ENCODE results near the gene CCDC184.
"Not testable (repeated sequence)": the region's sequence is repeated elsewhere in the genome, so short reads cannot be mapped to it uniquely, and the experiment has no call there.

The CCDC184 gene

DNA sequence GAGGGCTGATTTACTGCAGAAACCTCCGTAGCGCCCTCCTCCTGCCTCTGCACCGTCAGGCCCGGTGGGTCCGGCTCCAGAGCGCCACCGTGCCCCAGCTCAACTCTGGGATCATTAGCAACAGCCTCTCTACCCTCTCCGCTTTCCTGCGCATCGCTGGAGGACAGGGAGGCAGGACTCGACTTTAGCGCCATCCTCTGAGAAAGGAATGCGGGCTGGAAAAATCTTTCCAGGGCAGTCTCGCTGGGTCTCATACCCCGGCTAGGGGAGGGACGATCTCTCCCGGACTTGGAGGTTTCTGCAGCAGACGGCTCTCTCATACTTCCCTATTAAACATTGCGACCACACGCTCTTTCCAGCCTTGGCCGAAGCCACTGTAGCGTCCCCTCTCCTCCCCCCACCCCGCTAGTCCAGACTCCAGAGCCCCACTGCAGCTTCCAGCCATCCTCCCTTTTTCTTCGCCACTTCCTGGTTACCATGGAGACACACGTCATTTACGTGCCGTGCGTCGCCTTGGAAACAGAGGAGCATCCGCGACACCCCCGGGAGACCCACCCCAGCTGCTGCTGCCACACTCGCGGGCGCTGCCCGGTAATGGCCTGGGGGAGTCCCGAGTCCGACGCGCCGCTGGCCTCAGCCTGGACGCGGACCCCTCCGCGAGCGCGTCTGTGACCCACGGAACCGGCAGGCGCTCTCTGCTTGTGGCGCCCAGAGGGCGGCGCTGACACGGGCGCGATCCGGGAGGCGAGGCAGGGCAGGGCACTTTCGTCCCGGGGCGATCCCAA is at the start of gene CCDC184:
Gene CCDC184, plus strand, starts transcription at position 554 of the 785 bp plus-strand sequence. CDS start 479 bp downstream, outside the sequence.
- peak; percentile 82 for DNase-seq

DNA sequence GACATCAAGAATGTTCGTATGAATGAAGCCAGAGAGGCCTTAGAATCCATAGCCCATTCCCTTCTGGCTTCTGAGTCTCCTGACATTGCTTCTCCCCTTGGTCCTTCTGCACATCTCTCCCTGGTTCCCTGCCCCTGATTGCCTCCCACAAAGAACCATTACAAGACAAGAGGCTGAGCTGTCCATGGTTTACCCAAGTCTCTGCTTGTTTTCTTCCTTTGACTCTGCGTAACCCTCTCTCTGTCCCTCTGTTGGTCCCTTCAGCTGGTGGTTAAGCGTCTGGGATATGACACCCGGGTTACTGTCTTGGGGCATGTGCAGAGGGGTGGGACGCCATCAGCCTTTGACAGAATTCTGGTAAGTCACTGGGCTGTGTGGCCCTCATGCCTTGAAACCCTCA is 48.4 kb upstream of the CCDC184 start:
- no peak for DNase-seq

DNA sequence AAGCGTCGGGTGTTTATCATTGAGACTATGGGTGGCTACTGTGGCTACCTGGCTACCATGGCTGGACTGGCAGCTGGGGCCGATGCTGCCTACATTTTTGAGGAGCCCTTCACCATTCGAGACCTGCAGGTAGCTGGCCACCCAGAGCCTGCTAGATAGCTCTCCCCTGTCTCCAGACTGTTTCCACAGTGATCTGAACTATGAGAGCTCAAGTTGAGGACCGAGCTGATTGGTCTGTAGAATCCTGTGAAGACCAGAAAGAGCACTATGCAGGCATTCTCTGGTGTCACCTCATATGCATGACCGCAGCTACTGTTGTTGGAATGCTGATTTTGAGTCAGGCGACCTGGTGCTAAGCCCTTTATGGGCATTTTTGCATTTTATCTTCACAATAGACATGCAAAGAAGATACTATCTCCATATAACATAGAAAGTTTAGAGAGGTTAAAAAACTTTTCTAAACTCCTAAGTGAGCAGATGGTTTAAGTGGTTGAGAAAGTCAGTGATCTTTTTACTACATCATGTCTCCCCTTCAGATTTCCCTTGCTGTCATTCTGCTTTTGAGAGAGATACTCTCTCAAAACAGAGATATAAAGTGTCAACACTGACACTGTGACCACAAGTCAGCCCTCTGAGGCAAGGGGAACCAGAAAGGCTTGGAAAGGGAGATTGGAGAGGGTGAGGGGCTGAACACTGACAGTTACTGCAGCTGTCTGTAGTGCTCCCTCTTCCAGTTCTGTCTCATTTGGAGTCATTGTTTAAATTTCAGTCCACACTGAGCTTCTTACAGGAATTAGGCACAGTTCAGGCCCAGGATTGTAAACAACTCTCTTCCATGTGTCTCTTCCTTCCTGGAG is 40.4 kb upstream of the CCDC184 start:
- DNase-seq, result no peak

DNA sequence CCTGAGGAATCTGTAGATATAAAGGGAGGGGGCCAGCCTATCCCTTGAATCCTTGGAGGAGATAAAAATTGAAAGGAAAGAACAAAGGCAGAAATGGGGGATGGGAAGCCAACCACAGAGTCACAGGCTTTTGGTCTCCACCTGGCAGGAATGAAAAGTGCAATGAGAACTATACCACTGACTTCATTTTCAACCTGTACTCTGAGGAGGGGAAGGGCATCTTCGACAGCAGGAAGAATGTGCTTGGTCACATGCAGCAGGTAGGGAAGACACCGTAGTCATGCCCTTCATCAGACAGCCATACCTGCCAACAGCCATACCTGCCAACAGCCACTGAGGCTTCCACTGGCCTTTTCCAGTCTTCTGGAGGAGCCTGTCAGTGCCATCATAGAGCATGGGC is 39.5 kb upstream of the CCDC184 start:
- no peak for DNase-seq

DNA sequence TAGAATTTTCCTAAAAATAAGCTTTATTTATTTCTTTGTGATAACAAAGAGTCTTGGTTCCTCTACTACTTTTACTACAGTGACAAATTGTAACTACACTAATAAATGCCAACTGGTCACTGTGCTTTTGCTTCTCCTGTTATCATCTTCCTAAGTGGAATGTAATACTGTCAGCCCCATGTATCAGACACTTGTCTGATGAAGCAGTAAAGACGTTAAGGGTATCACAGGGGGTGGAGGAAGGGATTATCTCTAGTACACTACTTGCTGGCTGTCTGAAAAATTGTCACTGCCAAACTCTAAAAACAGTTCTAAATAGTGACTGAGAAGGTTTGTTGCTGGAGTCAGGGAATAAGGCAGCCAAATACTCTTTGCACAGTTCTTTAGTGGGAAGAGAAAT is 37.5 kb upstream of the CCDC184 start:
- DNase-seq, result no peak

DNA sequence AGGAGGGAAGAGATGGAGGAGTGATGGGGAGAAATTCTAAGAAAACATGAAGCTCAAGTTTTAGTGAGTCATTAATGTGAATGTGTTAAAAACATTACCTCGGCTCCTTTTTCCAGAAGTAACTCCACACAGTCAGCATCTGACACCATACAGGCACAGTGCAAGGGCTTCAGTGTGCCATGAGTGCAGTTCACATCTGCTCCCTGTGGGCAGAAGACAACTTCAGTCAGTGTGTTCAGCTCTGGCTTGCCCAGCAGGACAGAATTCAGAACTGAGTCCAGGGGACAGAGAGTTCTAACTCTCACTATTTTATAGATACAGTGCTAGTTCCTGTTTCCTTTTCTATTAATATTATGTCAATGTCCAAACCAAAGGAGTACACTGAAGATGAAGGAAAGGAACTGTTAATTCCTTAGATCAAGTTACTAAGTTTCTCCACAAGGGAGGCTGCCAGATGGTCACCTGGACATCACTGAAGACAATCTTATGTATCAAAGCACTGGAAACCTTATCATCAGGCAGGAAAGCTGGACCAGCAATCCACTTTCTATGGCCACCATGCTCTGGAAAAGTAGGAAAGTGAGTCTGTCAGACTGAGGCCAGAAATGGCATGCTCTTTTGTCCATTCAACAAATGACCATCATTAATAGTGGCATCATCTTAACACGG is 32.2 kb upstream of the CCDC184 start:
- peak; percentile 10 for DNase-seq

DNA sequence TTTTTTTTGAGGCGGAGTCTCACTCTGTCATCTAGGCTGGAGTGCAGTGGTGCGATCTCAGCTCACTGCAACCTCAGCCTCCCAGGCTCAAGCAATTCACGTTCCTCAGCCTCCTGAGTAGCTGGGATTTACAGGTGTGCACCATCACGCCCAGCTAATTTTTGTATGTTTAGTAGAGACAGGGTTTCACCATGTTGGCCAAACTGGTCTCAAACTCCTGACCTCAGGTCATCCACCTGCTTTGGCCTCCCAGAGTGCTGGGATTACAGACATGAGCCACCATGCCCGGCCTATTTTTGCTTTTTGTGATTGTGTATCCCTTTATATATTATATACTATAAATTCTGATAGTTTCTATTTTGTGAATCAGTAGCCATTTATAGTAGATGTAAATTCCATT is 27.7 kb upstream of the CCDC184 start:
- not testable (repeated sequence) for DNase-seq

DNA sequence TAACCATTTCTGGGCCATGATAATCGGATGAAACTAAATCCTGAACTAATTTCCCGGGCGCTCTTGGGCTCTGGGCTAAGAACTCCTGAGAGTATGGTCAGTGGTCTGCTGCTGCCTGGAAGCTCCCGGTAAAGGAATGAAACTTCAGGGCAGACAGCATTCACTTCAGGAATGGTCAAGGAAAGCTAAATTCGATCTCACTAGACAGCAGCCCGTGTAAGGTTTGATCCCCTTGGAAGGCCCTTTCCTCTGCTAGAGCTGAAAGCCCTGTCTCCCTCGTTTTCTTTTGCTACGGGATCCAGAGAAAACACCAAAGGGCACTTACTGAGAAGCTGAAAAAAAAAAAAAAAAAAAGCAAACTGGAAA is 26.8 kb upstream of the CCDC184 start:
- DNase-seq, result no peak

DNA sequence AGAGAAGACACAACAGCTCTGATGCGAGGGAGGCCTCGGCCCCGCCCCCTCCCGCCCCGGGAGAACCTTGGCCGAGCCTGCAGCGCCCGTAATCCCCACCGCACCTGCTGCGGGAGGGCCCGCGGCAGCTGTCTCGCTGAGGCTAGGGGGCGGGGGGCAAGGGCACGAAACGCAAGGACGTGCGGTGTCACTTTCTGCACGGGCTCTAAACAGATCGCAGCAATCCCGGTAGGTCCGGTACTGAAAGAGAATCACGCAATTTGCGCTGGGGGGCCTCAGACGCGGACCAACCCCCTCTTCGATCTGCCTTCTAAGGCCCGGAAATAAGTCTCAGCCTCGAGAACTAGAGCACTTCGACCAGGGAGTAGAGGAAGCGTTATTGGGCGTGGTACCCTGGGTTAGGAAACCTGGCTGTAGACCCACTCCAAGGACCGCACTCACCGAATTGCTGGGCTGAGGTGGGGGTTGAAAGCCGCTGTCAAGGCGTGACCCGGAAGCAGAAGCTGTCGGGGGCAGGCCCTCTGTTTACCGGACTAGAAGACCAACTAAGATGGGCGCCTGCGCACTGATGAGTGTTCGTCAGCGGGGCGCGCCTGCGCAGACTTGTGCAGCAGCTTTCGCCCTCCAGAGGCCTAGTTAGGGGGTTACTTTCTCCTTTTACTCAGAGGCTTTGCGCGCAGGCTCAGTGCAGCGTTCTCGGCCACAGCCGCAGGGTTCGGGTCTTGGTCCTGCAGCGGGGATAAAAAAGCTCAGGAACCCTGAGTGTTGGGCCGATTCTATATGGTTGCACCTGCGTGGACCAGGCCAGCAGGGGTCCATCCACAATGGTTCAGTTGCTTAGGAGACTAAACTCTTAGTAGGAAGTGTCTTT is 26.2 kb upstream of the CCDC184 start, which contains the start of gene ASB8:
Gene ASB8, minus strand, starts transcription at position 498 of the 871 bp plus-strand sequence. CDS start 4,019 bp downstream, outside the sequence.
- DNase-seq, result peak; percentile 99

DNA sequence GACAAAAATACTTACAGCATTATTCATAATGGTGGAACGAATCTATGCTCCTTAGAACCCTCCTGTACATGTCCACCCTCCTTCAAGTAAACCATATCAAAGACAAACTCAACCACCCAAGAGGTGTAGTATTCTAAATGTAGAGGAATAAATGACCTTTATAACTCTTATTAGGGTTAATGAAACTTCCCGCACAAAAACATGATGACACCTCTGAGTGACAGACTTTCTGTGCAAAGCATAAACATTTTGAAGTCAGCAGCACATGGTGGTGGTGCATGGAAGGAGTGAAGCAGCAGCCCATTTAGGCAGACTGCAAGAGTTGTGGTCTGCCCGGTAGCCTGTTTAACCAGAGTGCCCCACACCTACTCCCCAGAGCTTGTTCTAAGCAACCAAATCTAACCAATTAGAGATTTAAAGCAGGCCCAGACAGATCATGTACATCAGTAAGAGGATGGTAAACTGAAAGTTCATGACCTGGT is 25.5 kb upstream of the CCDC184 start:
- DNase-seq, result no peak

DNA sequence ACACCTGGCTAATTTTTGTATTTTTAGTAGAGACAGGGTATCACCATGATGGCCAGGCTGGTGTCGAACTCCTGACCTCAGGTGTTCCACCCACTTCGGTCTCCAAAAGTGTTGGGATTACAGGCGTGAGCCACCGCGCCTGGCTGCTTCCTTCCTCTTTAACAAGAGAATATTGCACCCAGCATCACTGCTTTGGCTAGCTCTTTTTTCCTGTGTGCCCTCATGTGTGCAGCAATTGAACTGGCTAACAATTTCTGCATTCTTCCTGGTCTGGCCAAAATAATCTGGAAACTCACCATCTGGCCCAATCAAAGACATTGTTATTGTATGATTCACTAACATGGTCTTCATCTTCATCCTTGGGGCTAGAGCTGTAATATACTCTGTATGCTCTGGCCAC is 23.4 kb upstream of the CCDC184 start:
- DNase-seq, result no peak

DNA sequence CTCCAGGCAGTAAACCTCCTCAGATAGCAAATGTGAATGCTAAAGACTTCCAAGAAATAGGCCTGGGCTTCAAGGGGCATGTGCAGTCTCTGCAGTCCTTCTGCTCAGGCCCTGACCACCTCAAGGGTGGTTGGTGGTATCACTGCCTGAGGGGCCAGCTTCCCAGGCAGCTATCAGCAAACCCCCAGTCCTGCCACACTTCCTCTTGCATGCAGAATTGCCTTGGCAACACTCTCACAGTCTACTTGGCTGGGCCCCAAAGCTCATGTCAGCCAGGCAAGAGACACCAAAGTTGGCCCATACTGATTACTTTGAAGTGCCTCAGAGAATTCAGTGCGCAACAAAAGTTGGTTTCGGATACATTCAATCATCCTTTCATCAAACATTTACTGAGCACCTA is 22.6 kb upstream of the CCDC184 start:
- DNase-seq, result no peak

DNA sequence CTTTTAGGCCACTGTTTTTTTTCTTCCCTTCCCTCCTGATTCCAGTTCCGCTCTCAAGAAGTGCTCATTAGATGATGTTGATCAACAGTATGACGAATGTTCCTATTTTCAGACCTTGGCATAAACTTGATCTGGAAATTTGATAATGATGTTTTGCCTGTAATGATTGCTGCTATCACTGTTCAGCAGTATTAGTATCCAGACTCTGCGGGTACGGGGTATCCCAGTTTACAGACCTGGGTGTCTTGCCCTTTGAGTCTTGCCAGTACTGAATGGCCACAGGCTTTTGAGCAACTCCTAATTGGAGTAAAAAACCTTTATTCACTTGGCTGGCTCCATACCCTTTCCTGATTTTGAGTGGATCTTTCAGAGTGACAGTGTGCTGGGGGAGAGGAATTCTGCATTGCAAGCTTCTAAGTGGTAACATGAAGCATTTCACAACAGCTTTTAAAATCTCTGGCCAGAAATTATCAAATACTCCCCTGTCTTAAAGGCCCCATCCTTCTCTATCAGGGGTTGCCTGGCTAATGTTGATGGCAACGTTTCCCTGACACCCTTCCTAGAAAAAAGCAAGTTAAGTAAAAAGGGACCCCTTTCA is 20.2 kb upstream of the CCDC184 start:
- no peak for DNase-seq

DNA sequence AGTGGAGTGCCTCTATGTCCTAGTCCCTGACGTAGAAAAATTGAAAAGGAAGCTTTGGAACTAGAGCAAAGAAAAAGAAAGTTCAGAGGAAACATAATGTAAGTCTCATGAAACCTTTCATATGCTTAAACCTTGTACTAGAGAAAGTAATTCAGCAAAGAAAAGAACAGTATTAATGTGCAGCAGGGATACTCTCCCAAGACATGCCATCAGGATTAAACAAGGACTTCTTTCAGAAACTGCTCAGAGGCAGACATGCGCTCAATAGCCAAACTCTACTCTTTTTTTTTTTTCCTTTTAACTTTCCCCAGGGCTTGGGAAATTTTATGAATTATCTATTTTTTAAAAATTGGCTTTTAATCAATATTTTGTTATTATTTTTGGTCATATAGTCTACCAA is 19.0 kb upstream of the CCDC184 start:
- DNase-seq, result no peak

DNA sequence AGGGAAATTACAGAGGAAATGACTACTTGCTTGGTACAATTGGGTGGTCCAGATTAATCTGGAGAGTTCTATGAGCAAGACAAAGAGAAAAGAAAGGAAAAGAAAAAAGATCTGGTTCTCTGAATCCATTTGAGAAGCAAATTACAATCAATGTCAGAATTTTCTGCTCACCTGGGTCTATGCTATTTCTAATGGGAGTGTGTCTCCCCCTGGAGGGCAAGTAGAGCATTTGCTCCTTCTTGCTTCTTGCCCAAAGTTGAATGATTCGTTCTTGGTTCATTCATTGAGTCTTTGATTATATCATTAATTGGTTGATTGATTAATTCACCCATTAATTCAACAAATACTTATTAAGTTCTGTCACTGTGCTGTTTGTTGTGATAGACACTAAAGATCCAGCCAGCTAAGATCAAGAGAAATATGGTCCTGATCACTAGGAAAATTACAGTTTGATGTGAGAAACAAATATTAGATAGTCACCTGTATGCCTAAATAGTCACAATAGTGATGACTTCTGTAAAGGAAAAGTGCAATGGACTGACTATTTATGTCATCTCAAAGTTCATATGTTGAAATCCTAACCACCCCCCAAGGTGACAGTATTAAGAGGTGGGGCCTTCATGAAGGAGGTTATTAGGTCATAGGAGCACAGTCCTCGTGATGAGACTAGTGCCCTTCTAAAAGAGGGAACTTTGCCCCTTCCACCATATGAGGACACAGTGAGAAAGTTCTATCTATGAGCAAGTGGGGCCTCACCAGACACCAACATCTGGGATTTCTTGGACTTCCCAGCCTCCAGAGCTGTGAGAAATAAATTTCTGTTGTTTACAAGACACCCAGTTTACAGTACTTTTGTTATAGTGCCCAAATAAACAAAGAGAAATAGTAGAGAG is 18.1 kb upstream of the CCDC184 start:
- DNase-seq, result peak; percentile 72

DNA sequence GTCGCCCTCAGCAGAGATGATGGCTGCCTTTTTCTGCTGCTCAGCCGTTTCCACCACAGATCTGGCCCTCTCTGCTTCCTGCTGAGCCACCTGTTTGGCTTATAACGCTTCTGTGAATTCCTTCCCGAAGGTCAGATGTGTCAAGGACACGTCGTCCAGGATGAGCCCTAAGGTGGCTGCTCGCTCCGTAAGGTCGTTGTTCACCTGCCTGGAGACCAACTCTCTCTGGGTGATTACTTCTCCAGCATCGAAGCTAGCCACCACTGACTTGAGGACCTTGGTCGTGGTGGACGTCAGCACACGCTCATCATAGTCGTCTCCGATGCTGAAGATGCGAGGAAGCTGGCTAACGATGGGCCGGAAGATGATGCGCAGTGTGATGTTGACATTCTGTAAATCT is 14.4 kb upstream of the CCDC184 start:
- DNase-seq, result no peak

DNA sequence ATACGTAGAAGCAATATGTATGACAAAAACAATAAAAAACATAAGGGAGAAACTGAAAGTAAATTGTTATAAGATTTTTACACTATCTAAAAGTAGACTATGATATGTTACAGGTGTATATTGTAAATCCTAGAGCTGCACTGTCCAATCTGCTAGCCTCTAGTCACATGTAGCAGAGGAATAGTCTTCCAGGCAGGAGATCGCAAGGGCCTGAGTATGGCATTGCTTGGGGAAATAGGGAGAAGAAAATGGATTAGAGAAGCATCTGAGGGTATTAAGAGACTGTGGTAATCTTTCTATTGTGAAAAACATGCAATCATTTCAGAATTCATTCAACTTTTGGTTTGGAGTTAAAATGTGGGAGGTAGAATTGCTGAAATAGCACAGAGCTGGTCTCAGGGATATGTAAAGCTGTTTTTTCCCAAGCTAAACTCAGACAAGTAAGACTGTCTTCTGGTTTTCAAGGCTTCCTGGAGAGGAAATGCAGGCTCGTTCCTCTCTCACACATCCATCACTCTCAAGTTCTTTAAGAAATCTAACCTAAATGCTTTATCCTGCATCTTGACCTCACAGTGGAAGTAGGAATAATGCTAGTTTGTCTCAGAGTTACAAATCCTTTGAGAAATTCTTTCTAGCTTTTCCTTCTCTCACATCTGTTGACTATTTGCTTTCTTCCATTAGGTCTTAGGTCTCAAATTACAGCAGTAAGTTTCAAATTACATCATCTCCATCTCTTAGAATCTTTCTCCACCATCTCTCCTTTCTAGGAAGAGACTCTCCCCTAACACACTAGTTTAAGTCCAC is 7.6 kb upstream of the CCDC184 start:
- no peak for DNase-seq

DNA sequence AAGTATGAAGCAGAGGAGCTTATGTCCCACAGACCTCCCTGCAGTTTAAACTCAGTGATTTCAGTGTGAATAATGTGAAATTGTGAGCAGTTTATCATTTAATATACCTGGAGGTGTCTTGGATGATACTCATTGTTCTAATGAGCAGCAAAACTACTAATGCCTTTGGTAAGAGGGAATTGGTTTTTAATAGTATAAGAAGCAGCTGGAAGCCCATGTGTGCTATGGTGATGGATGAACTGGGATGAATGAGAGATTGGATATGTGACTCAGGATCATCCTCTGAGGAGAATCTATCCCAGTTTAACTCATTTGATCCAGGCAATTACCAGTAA is 7.1 kb upstream of the CCDC184 start:
- DNase-seq, result no peak

DNA sequence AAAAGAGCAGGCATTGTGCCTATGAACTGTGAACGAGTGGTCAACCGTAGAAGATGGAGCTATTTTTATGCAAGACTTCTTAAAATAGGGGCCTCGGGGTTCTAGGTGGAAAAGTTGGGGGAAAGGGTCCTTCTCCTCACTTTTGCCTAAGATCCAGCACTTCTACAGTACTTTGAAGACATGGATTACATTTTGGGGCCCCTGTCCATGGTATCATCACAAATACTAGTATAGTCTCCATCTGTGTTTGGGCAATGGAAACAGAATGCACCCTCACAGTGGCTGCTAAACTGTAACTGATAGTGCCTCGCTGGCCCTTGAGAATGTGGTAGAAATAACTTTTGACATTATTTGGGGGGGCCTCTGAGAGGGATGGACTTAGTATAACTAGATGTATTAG is 5.5 kb upstream of the CCDC184 start:
- no peak for DNase-seq

DNA sequence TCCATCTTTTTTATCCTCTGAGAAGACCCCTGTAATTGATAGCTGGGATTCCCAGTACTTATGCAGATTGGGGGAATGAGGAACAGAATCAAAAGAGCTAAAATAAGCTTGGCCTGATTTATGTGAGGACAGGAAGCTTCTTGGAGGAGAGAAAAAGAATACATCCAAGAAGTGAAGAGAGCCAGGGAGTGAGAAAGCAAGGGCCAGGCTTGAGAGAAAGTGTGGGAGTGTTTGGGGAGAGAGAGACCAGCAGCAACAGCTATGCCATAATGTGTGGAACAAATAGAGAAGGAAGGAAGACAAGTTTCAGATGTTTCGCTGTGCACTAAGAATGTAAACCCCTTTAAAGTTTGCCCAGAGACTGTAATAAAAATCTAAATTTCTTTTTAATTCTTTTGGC is 4.0 kb upstream of the CCDC184 start:
- no peak for DNase-seq

Data from activated CD4-positive, alpha-beta T cell treated with anti-CD3 and anti-CD28 coated beads, Interleukin-2, amount 50 U/mL, for 16 hours (primary cell).